22Rv1 (cell line): ENCODE measurements around the gene NEK4.

ENCODE experiments used
- H3K27ac ChIP-seq: fragments of 450-650 bp; 2 replicates; pipeline ENCODE4 v1.5.1; 2017
- CTCF ChIP-seq: fragments of 450-650 bp; IDR thresholded peaks from 2 replicates; pipeline ENCODE4 v1.5.1; 2017; ENCODE audit warnings: mild to moderate bottlenecking
- ZFX ChIP-seq: fragments of 450-650 bp; IDR thresholded peaks from 2 replicates; pipeline ENCODE4 v1.6.1; 2017; ENCODE audit warnings: antibody characterized with exemption, borderline replicate concordance

Gene NEK4

GRCh38 chr3:52783211-52783555 lies 12.4 kb upstream of the NEK4 start:
- TF ChIP-seq CTCF (no peak), ZFX (no peak)
- H3K27ac ChIP-seq = no peak overlapping the region

GRCh38 chr3:52782412-52783210 lies 11.9 kb upstream of the NEK4 start:
- H3K27ac ChIP-seq = no peak overlapping the region
- TF ChIP-seq CTCF (no peak), ZFX (no peak)

GRCh38 chr3:52781741-52782140 lies 11.0 kb upstream of the NEK4 start:
- H3K27ac ChIP-seq = no peak overlapping the region
- TF ChIP-seq CTCF = no peak

GRCh38 chr3:52779837-52780585 lies 9.3 kb upstream of the NEK4 start:
- TF ChIP-seq ZFX (no peak), CTCF (no peak)
- H3K27ac ChIP-seq = no peak overlapping the region

- TF ChIP-seq CTCF = no peak
- no peak for TF ChIP-seq ZFX
- H3K27ac ChIP-seq = no peak overlapping the region
Observed at GRCh38 chr3:52779011-52779836, 8.5 kb upstream of the NEK4 start.

GRCh38 chr3:52777959-52778805 lies 7.4 kb upstream of the NEK4 start:
- TF ChIP-seq ZFX (no peak), CTCF (no peak)

More at GRCh38 chr3:52777959-52778805, 7.4 kb upstream of the NEK4 start:
- no peak overlapping the region for H3K27ac ChIP-seq
